Cardiac muscle cell (in vitro differentiated cells and primary cell): ENCODE data around the gene WDR6. TPM values are rescaled to one million over a fixed set of nuclear protein-coding genes. Genes with fewer than 3 reads are reported as not detected.

Experiments used
- DNase-seq, 2 donors: peaks; one replicate each; pipeline versions ENCODE4 v3.0.0 to v3.0.0-alpha.2; 2010 to 2017; ENCODE audit warnings: low read depth in 1 of 2, low spot score in 1 of 2
- H3K27ac ChIP-seq: fragments of 200-600 bp; sonication (generic); 2 replicates; pipeline ENCODE4 v1.5.1; 2016
- H3K27me3 ChIP-seq: fragments of 200-600 bp; sonication (generic); 2 replicates; pipeline ENCODE4 v1.6.0; 2016; ENCODE audit warnings: control low read depth
- H3K36me3 ChIP-seq: fragments of 200-600 bp; sonication (generic); 2 replicates; pipeline ENCODE4 v1.5.1; 2016; ENCODE audit warnings: control low read depth
- H3K4me1 ChIP-seq: fragments of 200-600 bp; sonication (generic); 2 replicates; pipeline ENCODE4 v1.8.1; 2017; ENCODE audit warnings: low read depth, mild to moderate bottlenecking, mixed run types
- H3K4me3 ChIP-seq: fragments of 200-600 bp; sonication (generic); 2 replicates; pipeline ENCODE4 v1.5.1; 2016; ENCODE audit warnings: mild to moderate bottlenecking
- H3K9me3 ChIP-seq: fragments of 200-600 bp; sonication (generic); 2 replicates; pipeline ENCODE4 v1.5.1; 2017; ENCODE audit warnings: low read depth, mild to moderate bottlenecking, control low read depth
- CTCF ChIP-seq: IDR thresholded peaks from 2 replicates; pipeline ENCODE4 v1.5.1; 2012; ENCODE audit warnings: low read depth, mild to moderate bottlenecking, low read length
- polyA plus RNA-seq: library from polyadenylated mRNA; unstranded; fragments of >200 nt; fragmentation: Nextera tagmentation; extraction: Ambion mirVana; gene quantifications from 2 replicates; pipeline ENCODE4 v1.2.1, GENCODE V29; 2016
- total RNA-seq: library from RNA; depleted of rRNA; stranded (reverse); fragments of >200 nt; gene quantifications from 2 replicates; pipeline ENCODE4 v1.2.3, GENCODE V29; 2016

The WDR6 gene
- total and polyA plus RNA-seq, 2 experiments from 2014 or later: 223 to 277 TPM

GRCh38 chr3:49021213-49021812, 14.1 kb downstream of the WDR6 start:
- Histone ChIP-seq H3K36me3 (peaks cover 26% of the 10 kb centered on the region), H3K4me1 (peaks cover 15% of the 10 kb centered on the region), H3K27ac (peak overlapping the region; percentile 96), H3K9me3 (no peaks in the 10 kb centered on the region), H3K4me3 (peak overlapping the region; percentile 55), H3K27me3 (no peaks in the 10 kb centered on the region)
- TF ChIP-seq CTCF: no peak
- DNase-seq: peak; percentile 98 to 100

- peak; percentile 95 to 96 for DNase-seq
- peak; percentile 90 for TF ChIP-seq CTCF
- Histone ChIP-seq H3K4me3 (peak within 1 kb of the TSS; percentile 55), H3K9me3 (no peaks in the 10 kb centered on the region), H3K4me1 (peaks cover 15% of the 10 kb centered on the region), H3K27me3 (no peaks in the 10 kb centered on the region), H3K36me3 (peaks cover 27% of the 10 kb centered on the region), H3K27ac (peak within 1 kb of the TSS; percentile 96)
Observed at GRCh38 chr3:49021813-49022687, 14.9 kb downstream of the WDR6 start, which contains the start of gene NDUFAF3. TSS of gene NDUFAF3 (plus strand) at chr3:49022121. CDS start at chr3:49022145, 24 bp downstream.

- H3K9me3 ChIP-seq: no peaks in the 10 kb centered on the region
- H3K36me3 ChIP-seq: peaks cover 30% of the 10 kb centered on the region
- H3K4me1 ChIP-seq: peaks cover 11% of the 10 kb centered on the region
- DNase-seq: no peak
- no peaks in the 10 kb centered on the region for H3K27me3 ChIP-seq
- TF ChIP-seq CTCF: no peak
- H3K4me3 ChIP-seq: peak overlapping the region; percentile 55
- peak overlapping the region; percentile 96 for H3K27ac ChIP-seq
Observed at GRCh38 chr3:49022688-49023171, 15.5 kb downstream of the WDR6 start.

- no peak overlapping the region for H3K4me3 ChIP-seq
- H3K4me1 ChIP-seq: peaks cover 11% of the 10 kb centered on the region
- no peak for DNase-seq
- TF ChIP-seq CTCF: no peak
- no peaks in the 10 kb centered on the region for H3K9me3 ChIP-seq
- no peak overlapping the region for H3K27ac ChIP-seq
- H3K36me3 ChIP-seq: peaks cover 30% of the 10 kb centered on the region
- H3K27me3 ChIP-seq: no peaks in the 10 kb centered on the region
Observed at GRCh38 chr3:49023775-49024174, 16.6 kb downstream of the WDR6 start.

GRCh38 chr3:49024449-49024848, 17.3 kb downstream of the WDR6 start:
- Histone ChIP-seq H3K36me3 (peaks cover 30% of the 10 kb centered on the region), H3K4me3 (no peak overlapping the region), H3K27me3 (no peaks in the 10 kb centered on the region), H3K27ac (no peak overlapping the region), H3K4me1 (peaks cover 11% of the 10 kb centered on the region), H3K9me3 (no peaks in the 10 kb centered on the region)
- no peak for DNase-seq
- no peak for TF ChIP-seq CTCF
